DLD1 (cell line): ENCODE data around the gene RSF1.

Experiments used
- in situ Hi-C: cut with HindIII; loops from 2 replicates; pipeline ENCODE4 v1.10.0; 2017; ENCODE audit warnings: low sequenced_read_pairs

Gene RSF1

DNA sequence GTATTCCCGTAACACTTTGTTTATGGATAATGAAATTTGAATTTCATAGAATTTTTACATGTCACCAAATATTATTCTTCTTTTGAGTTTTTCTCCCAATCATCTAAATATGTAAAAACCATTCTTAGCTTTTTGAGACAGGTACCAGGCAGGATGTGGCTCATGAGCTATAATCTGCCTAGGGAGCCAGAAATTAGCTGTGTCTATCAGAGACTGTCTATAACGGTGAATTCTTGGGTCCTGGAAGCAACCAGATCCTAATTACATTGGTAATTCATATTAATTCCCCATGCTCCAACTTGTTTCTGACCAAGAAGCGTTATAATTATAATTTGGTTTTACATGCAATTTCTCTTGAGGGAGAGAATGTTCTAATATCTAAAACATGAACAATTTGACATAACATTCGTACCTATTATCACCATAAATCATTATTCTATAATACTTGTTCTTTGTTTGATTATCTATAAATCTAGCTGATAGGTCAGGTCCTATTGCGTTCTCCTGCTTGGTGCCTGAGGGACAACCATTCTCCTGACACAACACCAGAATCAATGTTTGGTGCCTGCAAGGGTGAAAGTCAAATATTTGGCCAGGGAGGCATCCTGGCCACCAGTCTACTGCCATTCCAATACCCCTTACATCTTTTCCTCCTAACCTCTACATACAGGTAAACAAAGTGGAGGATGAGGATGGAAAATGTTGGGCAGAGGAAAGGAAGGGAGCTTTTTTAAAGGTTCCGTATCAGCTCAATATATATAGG is 69.9 kb downstream of the RSF1 start:
- in situ Hi-C loops, result no loop called here

DNA sequence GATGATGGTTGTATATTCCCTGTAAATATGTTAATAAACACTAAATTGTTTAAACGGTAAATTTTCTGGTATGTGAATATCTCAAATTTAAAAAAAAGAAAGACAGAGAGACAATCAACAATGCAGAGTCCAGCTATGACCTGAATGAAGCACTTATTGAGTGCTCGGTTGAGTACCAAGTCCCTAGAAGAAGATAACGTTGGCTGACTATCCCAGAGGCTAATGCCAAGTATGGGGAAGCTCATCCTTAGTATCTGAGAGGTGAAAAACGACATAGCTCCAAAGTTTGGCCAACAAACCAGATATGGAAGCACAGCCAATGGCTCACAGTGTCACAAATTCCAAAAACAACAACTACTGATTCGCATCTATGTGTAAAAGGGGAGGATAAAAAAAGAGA is 71.3 kb downstream of the RSF1 start:
- in situ Hi-C loops, result no loop called here

DNA sequence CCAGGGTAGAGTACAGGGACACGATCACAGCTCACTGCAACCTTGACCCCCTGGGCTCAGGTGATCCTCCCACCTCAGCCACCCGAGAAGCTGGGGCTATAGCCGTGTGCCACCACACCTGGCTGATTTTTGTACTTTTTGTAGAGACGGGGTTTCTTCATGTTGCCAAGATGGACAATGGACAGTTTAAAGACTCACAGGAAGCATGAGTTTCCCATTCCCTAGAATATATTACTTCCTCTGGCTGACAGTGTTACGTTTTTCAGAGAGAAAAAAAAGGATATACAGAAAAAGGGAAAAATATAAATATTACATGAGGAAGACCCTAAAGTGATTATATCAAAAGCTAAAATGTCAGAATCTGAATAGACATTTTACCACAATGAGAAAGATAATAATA is 72.3 kb downstream of the RSF1 start:
- in situ Hi-C loops, result no loop called here

DNA sequence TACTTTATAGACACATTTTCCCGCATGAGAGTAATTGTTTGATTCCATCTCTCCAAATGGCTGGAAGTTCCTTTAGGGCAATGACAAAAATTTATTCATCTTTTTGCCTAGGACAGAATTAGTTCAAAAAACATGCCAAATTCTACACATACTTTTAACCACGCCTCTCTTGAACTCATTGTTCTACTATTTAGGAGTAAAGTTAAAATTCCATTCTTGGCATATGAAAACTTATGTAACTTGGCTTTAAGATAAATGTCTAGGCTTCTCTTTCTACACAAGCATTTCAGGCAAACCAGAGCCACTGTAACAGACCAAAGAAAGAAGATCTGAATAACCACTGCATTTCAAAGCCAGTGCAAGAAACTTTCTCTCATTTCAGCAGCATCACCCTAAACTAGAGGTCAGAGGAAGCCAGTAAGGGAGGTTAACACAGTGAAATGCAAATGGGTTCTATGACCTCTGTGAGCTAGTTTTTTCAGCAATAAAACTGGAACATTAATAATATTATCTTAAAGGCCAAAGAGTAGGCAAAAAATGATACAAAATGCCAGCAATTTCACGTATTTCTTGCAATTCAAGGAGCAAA is 73.0 kb downstream of the RSF1 start:
- in situ Hi-C loops, result no loop called here

DNA sequence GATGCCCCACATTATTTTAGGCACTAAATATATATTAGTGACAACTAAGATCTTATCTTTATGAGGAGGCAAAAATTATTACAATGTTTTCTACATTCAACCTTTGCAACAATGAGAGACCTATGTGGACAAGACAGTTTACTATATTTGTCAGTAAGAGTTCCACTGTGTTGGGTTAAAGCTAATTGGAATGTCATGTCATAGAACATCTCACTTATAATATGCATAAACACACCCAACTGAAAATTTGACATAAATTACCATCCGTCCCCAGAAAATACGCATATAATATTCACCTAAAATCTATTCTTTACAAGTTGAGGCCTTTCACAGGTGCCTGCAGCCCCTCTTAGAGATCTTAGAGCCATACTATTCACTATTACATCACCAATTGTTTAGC is 84.0 kb downstream of the RSF1 start:
- in situ Hi-C loops, result no loop called here

DNA sequence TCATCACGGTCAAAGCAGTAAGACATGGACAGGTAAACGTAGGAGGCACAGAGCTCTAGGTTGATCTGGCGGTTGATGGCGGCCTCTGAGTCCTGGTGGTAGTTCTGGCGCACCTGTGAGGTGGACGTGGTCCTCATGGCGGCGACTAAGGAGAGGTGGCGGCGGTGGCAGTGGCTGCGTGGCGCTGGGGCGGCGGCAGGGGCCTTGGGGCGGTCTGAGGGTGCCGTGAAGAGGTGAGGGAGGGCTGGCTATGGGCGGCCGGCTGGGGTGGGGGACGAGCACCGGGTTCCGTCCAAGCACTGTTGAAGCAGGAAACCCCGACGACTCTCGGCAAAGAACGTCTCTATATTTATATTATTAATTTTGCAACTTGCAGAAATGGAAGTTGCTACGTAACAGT is 85.6 kb downstream of the RSF1 start:
- in situ Hi-C loops, result no loop called here

DNA sequence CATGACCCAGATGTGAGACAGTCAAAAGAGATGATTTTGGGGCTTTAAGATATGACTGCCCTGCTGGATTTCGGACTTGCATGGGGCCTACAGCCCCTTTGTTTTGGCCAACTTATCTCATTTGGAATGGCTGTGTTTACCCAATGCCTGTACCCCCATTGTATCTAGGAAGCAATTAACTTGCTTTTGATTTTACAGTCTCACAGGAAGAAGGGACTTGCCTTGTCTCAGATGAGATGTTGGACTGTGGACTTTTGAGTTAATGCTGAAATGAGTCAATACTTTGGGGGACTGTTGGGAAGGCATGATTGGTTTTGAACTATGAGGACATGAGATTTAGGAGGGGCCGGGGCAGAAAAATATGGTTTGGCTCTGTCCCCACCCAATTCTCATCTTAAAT is 88.4 kb downstream of the RSF1 start:
- in situ Hi-C loops, result no loop called here

DNA sequence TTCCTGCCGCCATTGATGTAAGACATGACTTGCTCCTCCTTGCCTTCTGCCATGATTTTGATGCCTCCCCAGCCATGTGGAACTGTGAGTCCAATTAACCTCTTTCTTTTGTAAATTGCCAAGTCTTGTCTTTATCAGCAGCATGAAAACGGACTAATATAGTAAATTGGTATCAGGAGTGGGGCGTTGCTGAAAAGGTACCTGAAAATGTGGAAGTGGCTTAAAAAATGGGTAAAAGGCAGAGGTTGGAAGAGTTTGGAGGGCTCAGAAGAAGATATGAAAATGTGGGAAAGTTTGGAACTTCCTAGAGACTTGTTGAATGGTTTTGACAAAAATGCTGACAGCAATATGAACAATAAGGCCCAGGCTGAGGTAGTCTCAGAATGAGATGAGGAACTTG is 89.7 kb downstream of the RSF1 start:
- in situ Hi-C loops, result no loop called here

DNA sequence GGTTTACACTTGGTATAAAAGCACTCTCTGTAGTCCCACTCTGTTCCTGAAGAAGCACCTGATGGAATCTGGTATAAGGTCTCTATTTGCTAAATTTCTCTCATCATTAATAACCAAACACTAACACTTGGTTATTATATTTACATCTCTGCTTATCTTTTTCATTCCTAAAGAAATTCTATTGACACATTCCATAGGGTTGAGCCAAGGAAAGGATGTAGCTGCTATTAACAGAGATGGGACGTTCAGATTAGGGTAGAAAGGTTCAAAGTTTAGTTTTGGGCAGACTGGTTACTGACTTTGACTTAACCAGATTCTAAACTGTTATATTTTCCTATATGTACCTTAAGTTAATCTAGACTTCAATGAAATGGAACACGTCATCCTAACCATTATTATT is 91.5 kb downstream of the RSF1 start:
- in situ Hi-C loops, result no loop called here

DNA sequence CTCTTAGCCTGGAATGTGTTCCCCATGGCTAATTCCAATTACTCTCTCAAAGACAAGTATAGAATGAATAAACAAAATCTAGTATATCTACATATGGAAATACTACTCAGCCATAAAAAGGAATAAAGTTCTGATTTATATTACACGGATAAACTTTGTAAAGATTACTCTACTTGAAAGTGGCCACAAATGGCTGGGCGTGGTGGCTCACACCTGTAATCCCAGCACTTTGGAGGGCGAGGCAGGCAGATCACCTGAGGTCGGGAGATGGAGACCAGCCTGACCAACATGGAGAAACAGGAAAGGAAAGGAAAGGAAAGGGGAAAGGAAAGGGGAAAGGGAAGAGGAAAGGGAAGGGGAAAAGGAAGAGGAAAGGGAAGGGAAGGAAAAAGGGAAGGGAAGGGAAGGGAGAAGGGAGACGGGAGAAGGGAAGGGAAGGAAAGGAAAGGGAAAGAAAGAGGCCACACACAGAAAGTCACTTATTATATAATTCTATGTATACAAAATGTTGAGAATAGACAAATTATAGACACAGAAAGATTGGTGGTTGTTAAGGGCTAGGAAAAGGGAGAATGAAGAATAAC is 92.2 kb downstream of the RSF1 start:
- in situ Hi-C loops, result no loop called here

DNA sequence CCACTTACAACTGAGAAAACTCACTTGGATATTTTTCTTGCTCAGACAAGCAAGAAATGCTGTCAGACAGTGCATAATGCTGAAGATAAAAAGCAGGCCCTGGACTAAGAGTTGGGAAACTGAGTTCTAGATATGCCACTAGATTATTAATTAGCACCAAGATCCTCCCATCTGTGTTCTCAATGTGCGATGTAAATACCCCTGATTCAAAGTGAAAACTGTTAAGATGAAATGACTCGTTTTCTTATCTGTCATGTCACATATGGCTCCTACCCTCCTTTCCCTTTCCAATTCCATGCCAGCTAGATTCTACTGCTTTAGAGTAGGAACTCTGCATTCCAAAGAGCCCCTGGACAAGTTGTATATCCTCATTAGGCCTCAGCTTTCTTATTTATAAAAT is 94.0 kb downstream of the RSF1 start:
- in situ Hi-C loops, result no loop called here

DNA sequence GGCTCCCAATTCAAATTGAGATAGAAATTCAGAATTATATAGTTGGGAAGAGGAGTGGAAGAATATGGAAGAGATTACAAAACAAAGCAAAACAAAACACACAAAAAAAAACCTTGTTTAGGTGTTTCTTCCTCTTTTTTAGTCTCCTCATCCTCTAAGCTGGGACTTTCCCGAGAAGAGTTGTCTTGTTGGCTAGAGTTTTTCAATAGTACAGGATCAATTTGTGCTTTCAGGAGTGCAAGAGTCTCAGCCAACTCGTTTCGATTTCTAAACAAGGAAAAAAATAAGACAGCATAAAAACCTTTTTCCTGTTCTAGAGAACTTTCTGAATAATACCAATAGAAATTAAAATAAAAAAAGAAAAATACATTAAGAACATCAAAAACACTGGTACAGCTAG is 95.1 kb downstream of the RSF1 start:
- in situ Hi-C loops, result no loop called here

DNA sequence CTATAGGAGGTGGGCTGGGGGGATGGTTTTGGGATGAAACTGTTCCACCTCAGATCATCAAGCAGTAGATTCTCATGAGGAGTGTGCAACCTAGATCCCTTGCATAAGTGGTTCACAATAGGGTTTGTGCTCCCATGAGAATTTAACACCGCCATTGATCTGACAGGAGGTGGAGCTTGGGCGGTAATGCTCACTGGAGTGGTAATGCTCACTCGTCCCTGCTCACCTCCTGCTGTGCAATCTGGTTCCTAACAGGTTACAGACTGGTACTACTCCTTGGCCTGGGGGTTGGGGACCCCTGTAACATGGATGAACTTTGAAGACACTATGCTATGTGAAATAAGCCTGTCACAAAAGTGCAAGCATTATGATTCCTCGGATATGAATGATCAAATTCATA is 95.9 kb downstream of the RSF1 start:
- in situ Hi-C loops, result no loop called here

DNA sequence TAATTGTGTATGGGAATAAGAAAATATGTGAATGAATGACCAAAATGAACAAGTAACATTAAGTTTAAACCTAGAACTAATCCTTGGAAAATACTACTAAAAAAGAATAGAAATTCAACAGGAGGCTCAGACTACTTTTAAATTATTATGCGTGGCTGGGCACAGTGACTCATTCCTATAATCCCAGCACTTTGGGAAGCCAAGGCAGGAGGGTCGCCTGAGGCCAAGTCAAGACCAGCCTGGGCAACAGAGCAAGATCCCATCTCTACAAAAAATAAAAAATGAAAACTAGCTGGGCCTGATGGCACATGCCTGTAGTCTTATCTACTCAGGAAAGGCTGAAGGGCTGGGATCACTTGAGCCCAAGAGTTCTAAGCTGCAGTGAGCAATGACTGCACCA is 97.5 kb downstream of the RSF1 start:
- in situ Hi-C loops, result no loop called here

DNA sequence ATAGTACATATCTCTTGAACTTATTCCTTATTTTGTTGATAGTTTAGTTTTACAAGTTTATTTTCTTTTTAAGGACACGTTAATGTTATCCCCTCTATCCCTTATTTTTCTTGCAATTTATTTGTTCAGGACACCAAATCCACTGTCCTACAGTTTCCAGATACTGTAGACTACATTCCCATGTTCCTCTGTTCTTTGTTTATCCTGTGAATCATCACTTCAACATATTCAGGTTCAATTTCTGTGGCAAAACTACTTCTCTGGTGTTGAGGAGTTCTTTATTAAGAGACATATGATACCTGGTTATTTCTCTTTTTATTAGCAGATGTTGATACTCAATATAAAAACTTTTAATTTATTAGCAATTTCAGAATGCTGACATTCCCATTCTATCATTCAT is 110.2 kb downstream of the RSF1 start:
- in situ Hi-C loops, result no loop called here

DNA sequence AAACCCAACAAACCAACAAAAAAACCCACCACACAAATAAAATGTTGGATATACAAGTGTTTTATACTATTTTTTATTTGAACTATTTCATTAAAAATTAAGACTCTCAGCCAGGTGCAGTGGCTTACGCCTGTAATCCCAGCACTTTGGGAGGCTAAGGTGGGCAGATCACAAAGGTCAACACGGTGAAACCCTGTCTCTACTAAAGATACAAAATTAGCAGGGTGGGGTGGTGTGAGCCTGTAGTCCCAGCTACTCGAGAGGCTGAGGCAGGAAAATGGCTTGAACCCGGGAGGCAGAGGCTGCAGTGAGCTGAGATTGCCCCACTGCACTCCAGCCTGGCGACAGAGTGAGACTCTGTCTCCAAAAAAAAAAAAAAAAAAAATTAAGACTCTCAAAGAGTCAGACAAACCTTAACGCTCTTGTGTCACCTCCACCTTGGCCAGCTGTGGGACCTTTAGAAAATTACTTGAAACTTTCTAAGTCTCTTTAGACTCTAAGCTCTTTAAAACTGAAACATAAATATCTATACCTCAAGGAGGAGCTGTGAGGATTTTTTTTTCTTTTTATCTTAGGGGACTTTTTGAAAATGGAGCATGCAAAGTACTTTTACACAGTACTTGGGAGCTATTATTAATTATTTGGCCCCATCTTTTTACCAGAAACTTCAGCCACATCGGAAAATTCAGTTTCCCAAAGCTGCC is 114.5 kb downstream of the RSF1 start:
- in situ Hi-C loops, result no loop called here

DNA sequence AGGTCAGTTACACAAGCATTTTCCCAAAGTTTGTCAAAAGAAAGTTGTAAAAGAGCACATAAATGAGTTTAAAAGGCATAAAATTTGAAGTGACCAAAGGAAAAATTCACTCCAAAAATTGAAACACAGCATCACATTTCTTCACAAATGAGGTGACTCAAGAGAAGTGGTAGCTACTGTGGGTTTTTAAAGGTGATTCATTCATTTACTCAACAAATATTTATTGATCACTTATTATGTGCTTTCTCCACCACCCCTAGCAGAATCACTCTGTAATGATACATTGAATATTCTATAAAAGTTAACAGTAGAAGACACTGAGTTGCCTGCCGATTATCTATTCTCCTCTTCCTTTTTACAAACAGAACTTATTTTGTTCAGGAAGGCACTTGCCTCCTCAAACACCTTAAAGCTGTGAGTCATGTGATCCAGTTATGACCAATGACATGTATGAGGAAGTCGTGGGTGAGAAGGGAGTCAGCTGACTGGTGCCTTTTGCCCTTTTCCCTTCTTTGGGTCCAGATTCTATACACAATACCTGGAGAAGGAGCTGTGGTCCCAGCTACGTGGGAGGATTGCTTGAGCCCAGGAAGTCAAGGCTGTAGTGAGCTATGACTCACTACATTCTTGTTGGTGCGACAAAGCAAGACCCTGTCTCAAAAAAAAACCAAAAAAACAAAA is 115.2 kb downstream of the RSF1 start:
- in situ Hi-C loops, result no loop called here

DNA sequence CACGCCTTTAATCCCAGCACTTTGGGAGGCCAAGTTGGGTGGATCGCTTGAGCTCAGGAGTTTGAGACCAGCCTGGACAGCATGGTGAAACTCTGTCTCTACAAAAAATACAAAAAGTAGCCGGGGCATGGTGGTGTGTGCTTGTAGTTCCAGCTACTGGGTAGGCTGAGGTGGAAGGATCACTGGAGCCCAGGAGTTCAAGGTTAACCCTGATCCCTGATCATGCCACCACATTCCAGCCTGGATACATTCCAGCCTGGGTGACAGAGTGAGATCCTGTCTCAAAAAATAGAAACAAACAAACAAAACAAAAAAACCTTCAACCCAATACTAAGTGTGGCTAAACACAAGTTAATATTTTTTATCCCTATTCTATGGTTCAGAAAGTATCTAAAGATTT is 116.5 kb downstream of the RSF1 start:
- in situ Hi-C loops, result no loop called here

DNA sequence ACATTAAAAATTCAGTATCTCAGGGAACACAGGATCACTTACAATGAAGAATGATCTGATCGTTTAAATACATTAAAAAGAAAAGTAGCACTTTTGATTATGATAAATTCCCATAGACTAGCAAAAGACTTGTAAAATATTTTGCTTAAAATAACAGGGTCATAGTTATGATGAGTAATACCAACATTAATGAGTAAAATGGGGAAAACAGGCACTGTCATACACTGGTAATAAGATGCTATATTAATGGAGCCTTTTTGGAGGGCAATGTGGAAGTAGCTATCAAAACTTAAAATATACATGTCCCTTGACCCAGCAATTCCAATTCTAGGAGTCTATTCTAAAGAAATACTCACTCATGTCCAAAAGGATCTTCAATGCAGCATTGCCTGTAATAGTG is 121.1 kb downstream of the RSF1 start:
- in situ Hi-C loops, result no loop called here

DNA sequence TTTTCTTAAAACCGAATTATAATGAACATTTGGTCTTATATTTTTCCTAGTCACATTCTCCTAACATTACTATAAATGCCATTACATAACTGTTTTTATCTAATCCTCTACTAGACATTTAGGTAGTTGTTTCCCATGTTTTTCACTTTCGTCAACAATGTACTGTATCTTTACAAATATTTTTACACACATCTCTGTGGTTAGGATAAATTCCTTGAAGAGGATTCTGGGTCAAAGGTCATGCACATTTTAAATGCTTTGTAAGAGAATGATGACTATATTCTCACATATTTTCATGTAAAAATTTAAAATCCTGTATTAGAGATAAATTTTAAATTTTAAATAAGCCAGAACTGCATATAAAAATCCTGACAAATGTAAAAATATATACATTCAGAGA is 121.6 kb downstream of the RSF1 start:
- in situ Hi-C loops, result no loop called here

DNA sequence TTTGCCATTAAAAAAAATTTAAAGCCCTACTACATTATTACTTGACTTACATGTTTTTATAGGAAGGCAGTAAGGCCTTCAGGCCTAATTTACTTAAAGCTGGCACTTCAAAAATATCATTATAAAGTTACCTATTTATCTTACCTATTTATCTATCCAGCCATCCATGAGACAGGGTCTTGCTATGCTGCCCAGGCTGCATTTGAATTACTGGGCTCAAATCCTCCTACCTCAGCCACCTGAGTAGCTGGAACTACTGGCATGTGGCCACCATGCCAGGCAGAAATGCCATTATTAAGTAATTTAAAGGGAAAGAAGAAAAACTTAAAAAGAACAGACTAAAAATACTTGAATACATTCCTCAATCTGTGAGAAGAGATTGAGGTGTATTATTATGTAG is 122.7 kb downstream of the RSF1 start:
- in situ Hi-C loops, result no loop called here
